K562 (cell line): Measurements from ENCODE around the gene RCC1. TPM values are rescaled to one million over a fixed set of nuclear protein-coding genes. Genes with fewer than 3 reads are reported as not detected.

Experiments used
- ATF7 ChIP-seq: fragments of 450-650 bp; IDR thresholded peaks from 2 replicates; pipeline ENCODE4 v1.7.1; 2014; ENCODE audit warnings: mild to moderate bottlenecking, moderate library complexity
- BMI1 ChIP-seq: fragments of 150-350 bp; IDR thresholded peaks from 2 replicates; pipeline ENCODE4 v1.6.1; 2014; ENCODE audit warnings: low read length
- COPS2 ChIP-seq: fragments of 450-650 bp; conservative IDR thresholded peaks from 2 replicates; pipeline ENCODE4 v1.6.1; 2016; ENCODE audit warnings: mild to moderate bottlenecking, moderate library complexity
- FOXK2 ChIP-seq, 2 experiments: fragments of 450-650 bp; IDR thresholded peaks in 1 of 2; conservative IDR thresholded peaks in 1 of 2; 2 replicates each; pipeline ENCODE4 v1.6.1; 2016; ENCODE audit warnings: low read depth in 2 of 2, mild to moderate bottlenecking in 1 of 2
- GATAD2B ChIP-seq: fragments of 450-650 bp; IDR thresholded peaks from 2 replicates; pipeline ENCODE4 v1.6.1; 2017; ENCODE audit warnings: mild to moderate bottlenecking, borderline replicate concordance
- HIVEP1 ChIP-seq: fragments of 250-450 bp; sonication (Bioruptor Pico); IDR thresholded peaks from 2 replicates; pipeline ENCODE4 v1.4.0; 2020; ENCODE audit warnings: mild to moderate bottlenecking
- IRF9 ChIP-seq: fragments of 450-650 bp; IDR thresholded peaks from 2 replicates; pipeline ENCODE4 v1.6.1; 2016; ENCODE audit warnings: missing biosample characterization, missing genetic modification characterization
- MAFK ChIP-seq: IDR thresholded peaks from 2 replicates; pipeline ENCODE4 v1.6.1; 2011; ENCODE audit warnings: low read length, improper control_type of control experiment
- MAZ ChIP-seq, 2 experiments: fragments of 450-650 bp in 1 of 2; sonication (generic) in 1 of 2; formaldehyde crosslinking; IDR thresholded peaks in 1 of 2; conservative IDR thresholded peaks in 1 of 2; 2 replicates each; pipeline versions ENCODE4 v1.4.0 to v1.5.0; 2020; ENCODE audit warnings: mild to moderate bottlenecking in 1 of 2, missing genetic modification reagents in 1 of 2
- MNT ChIP-seq, 2 experiments: fragments of 450-650 bp; conservative IDR thresholded peaks; 2 replicates each; pipeline ENCODE4 v1.6.1; 2017; ENCODE audit warnings: mild to moderate bottlenecking in 2 of 2, moderate library complexity in 2 of 2
- NCOA1 ChIP-seq: fragments of 450-650 bp; IDR thresholded peaks from 2 replicates; pipeline ENCODE4 v1.6.1; 2016; ENCODE audit warnings: low read depth
- NCOA4 ChIP-seq: fragments of 450-650 bp; IDR thresholded peaks from 2 replicates; pipeline ENCODE4 v1.6.1; 2018; ENCODE audit warnings: mild to moderate bottlenecking; ENCODE audit not compliant: partially characterized antibody
- NFRKB ChIP-seq: fragments of 450-650 bp; IDR thresholded peaks from 2 replicates; pipeline ENCODE4 v1.6.1; 2016; ENCODE audit warnings: low read depth
- PYGO2 ChIP-seq: fragments of 450-650 bp; IDR thresholded peaks from 2 replicates; pipeline ENCODE4 v1.6.1; 2016; ENCODE audit warnings: mild to moderate bottlenecking, missing genetic modification characterization, moderate library complexity, missing compliant biosample characterization
- RHOXF2B ChIP-seq: fragments of 250-450 bp; sonication (Bioruptor Pico); conservative IDR thresholded peaks from 2 replicates; pipeline ENCODE4 v1.5.1; 2021
- SMARCB1 ChIP-seq: IDR thresholded peaks from 2 replicates; pipeline ENCODE4 v1.6.1; 2011; ENCODE audit warnings: improper control_type of control experiment, low read depth; ENCODE audit not compliant: insufficient read length
- STAT5B ChIP-seq: fragments of 250-450 bp; sonication (Bioruptor Pico); IDR thresholded peaks from 2 replicates; pipeline ENCODE4 v1.8.0; 2021; ENCODE audit warnings: mild to moderate bottlenecking, inconsistent platforms
- TSC22D4 ChIP-seq: fragments of 450-650 bp; IDR thresholded peaks from 2 replicates; pipeline ENCODE4 v1.6.1; 2016; ENCODE audit warnings: missing genetic modification characterization, missing biosample characterization, control low read depth
- U2AF2 ChIP-seq: fragments of 200-400 bp; formaldehyde crosslinking; optimal IDR thresholded peaks from 2 replicates; pipeline ENCODE3; 2017; ENCODE audit warnings: low read depth, mild to moderate bottlenecking, low read length
- ZBTB26 ChIP-seq: fragments of 450-650 bp; formaldehyde crosslinking; IDR thresholded peaks from 2 replicates; pipeline ENCODE4 v1.4.0; 2022; ENCODE audit warnings: missing genetic modification characterization
- ZNF134 ChIP-seq: fragments of 250-450 bp; sonication (Bioruptor Pico); conservative IDR thresholded peaks from 2 replicates; pipeline ENCODE4 v1.4.0; 2020
- ZNF354B ChIP-seq: fragments of 250-450 bp; sonication (Bioruptor Pico); IDR thresholded peaks from 2 replicates; pipeline ENCODE4 v1.4.0; 2020
- ZNF551 ChIP-seq: fragments of 250-450 bp; sonication (Bioruptor Pico); IDR thresholded peaks from 2 replicates; pipeline ENCODE4 v1.5.0; 2021; ENCODE audit warnings: mild to moderate bottlenecking, moderate library complexity
- ZNF696 ChIP-seq: fragments of 250-450 bp; sonication (Bioruptor Pico); conservative IDR thresholded peaks from 2 replicates; pipeline ENCODE4 v1.4.0; 2020; ENCODE audit warnings: mild to moderate bottlenecking, moderate library complexity
- ZNF780A ChIP-seq: fragments of 250-450 bp; sonication (Bioruptor Pico); IDR thresholded peaks from 2 replicates; pipeline ENCODE4 v1.5.0; 2021; ENCODE audit warnings: mild to moderate bottlenecking
- polyA plus RNA-seq, 8 experiments: library from polyadenylated mRNA; depleted of rRNA in 4 of 8; stranded (reverse) in 5 of 8; unstranded in 3 of 8; fragments of >200 nt; fragmentation: Nextera tagmentation in 2 of 8; fragmentation: Illumina TruSeq in 1 of 8; extraction: Ambion mirVana in 2 of 8; extraction: Trizol in 1 of 8; gene quantifications; 2 replicates each; pipeline versions ENCODE4 v1.2.1 to v1.2.3, GENCODE V29; 2011 to 2014; ENCODE audit warnings: inconsistent platforms in 1 of 8, missing spikeins in 1 of 8
- total RNA-seq, 7 experiments: library from RNA; depleted of rRNA in 6 of 7; stranded (reverse); fragments of >200 nt in 6 of 7; fragmentation: Illumina TruSeq in 2 of 7; extraction: Trizol in 2 of 7; gene quantifications; 2 replicates each; pipeline versions ENCODE4 v1.2.1 to v1.2.3, GENCODE V29; 2011 to 2021; ENCODE audit warnings: low replicate concordance in 1 of 7
- TF ChIP-seq, protein P1 (sequence below): sonication (generic); formaldehyde crosslinking; IDR thresholded peaks from 2 replicates; pipeline ENCODE4 v1.8.1; 2022; ENCODE audit warnings: missing genetic modification reagents

Gene RCC1
- total and polyA plus RNA-seq, 9 of the 15 experiments (the other 6 are each of a cell fraction or from before 2014, with no cell fraction given): 16.4 to 202 (median 107) TPM

GRCh38 chr1:28510273-28510969, 4.6 kb downstream of the RCC1 start (continued):
- peak in 1 of 2 experiments; percentile 84; a peak in 3 of 4 replicates for TF ChIP-seq MAZ (CRISPR knock-in tag; conservative IDR thresholded peaks at IDR 0.05 in 1 of 2, IDR thresholded peaks at IDR 0.05 in 1 of 2)
- no peak for TF ChIP-seq BMI1
- TF ChIP-seq, protein P1, sequence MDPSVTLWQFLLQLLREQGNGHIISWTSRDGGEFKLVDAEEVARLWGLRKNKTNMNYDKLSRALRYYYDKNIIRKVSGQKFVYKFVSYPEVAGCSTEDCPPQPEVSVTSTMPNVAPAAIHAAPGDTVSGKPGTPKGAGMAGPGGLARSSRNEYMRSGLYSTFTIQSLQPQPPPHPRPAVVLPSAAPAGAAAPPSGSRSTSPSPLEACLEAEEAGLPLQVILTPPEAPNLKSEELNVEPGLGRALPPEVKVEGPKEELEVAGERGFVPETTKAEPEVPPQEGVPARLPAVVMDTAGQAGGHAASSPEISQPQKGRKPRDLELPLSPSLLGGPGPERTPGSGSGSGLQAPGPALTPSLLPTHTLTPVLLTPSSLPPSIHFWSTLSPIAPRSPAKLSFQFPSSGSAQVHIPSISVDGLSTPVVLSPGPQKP (CRISPR knock-in tag): no peak
- no peak for TF ChIP-seq ATF7
- TF ChIP-seq ZNF780A: peak; percentile 58
- TF ChIP-seq HIVEP1: no peak
- no peak for TF ChIP-seq GATAD2B
- TF ChIP-seq NCOA4: no peak
- peak; percentile 1 for TF ChIP-seq ZNF354B (CRISPR knock-in tag)
- no peak for TF ChIP-seq U2AF2
- no peak; the same call in 1 of the 2 replicates for TF ChIP-seq ZNF134 (CRISPR knock-in tag)
- no peak for TF ChIP-seq MNT (conservative IDR thresholded peaks at IDR 0.05)
- TF ChIP-seq ZNF696 (CRISPR knock-in tag): peak; percentile 89
- TF ChIP-seq COPS2: no peak
- TF ChIP-seq FOXK2 (conservative IDR thresholded peaks at IDR 0.05 in 1 of 2, IDR thresholded peaks at IDR 0.05 in 1 of 2; ENCODE audit: low read depth in 2 of 2): no peak
- 0 out of 2 replicates have a peak, but pooled peaks have one; percentile 35 for TF ChIP-seq PYGO2
- TF ChIP-seq TSC22D4 (tag): no peak
- no peak for TF ChIP-seq MAFK
- no peak; the same call in 1 of the 2 replicates for TF ChIP-seq ZBTB26 (CRISPR knock-in tag)
- TF ChIP-seq RHOXF2B (CRISPR knock-in tag): peak; percentile 87
- TF ChIP-seq SMARCB1: no peak
- no peak for TF ChIP-seq STAT5B (CRISPR knock-in tag)
- peak; percentile 84 for TF ChIP-seq ZNF551 (CRISPR knock-in tag)
- TF ChIP-seq IRF9 (tag): no peak
- TF ChIP-seq NFRKB: no peak
- TF ChIP-seq NCOA1: no peak
